ENCODE data around the gene HMGCLL1.

The HMGCLL1 gene

DNA sequence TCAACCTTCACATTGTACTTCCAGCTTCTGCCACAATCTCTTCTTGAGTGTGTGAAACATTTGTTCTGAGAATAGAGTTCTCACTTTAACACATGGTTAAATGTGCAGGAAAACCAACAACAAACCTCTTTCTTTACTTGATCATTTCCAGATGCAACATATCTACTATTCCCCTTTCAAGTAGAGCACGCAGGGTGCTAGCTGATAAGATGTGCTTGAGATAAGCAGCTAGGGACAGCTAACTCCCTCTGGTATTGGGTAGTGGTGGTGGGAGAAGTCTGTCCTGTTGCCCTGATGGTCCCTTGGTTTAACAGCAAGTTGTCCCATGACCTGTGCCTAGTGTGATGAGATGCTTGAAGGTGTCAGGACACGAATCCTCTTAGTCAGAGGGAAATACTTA is 15.4 kb upstream of the HMGCLL1 start:
- no peak for DNase-seq (ENCODE audit: low read depth)
- TF ChIP-seq, protein P1, sequence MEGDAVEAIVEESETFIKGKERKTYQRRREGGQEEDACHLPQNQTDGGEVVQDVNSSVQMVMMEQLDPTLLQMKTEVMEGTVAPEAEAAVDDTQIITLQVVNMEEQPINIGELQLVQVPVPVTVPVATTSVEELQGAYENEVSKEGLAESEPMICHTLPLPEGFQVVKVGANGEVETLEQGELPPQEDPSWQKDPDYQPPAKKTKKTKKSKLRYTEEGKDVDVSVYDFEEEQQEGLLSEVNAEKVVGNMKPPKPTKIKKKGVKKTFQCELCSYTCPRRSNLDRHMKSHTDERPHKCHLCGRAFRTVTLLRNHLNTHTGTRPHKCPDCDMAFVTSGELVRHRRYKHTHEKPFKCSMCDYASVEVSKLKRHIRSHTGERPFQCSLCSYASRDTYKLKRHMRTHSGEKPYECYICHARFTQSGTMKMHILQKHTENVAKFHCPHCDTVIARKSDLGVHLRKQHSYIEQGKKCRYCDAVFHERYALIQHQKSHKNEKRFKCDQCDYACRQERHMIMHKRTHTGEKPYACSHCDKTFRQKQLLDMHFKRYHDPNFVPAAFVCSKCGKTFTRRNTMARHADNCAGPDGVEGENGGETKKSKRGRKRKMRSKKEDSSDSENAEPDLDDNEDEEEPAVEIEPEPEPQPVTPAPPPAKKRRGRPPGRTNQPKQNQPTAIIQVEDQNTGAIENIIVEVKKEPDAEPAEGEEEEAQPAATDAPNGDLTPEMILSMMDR (IDR thresholded peaks at IDR 0.05; ENCODE audit: control insufficient read depth, insufficient read depth, low read depth, low read length, missing control alignments), result no peak
- no peak overlapping the region for H3K4me3 ChIP-seq (ENCODE audit: control insufficient read depth, low read depth, low read length)

DNA sequence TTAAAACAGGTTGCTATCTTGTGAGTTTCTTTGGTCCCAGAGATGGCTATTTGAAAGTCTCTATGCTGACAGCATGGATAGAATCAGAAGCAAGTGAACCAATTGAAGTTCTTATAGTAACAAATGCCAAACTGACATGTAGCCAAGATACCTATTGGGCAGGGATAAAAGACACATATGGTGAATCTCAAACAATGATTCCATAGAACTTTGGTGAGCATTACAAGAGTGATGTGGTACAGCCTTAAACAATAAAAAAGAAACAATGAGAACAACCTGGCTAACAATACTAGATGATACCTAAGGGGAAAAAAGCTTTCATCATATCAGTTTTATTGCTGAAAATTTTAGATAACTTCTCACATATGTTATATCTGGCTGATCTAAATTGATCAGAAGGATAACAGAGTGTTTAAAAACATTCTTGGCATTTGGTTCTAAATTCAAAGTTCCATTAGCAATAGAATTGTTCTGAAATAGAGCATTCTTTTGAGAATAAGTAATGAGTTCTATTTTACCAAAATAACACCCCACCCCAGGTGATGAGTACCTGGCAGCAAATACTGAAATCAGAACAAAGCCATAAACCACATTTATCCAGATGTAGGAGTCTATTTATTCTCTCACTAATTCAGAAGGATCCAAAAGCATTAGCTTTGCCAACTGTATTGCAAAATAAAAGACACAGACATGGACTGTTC is 5.8 kb upstream of the HMGCLL1 start:
- TF ChIP-seq, protein P1 (IDR thresholded peaks at IDR 0.05; ENCODE audit: control insufficient read depth, insufficient read depth, low read depth, low read length, missing control alignments), result no peak
- H3K4me3 ChIP-seq (ENCODE audit: control insufficient read depth, low read depth, low read length), result no peak overlapping the region
- no peak for DNase-seq (ENCODE audit: low read depth)

DNA sequence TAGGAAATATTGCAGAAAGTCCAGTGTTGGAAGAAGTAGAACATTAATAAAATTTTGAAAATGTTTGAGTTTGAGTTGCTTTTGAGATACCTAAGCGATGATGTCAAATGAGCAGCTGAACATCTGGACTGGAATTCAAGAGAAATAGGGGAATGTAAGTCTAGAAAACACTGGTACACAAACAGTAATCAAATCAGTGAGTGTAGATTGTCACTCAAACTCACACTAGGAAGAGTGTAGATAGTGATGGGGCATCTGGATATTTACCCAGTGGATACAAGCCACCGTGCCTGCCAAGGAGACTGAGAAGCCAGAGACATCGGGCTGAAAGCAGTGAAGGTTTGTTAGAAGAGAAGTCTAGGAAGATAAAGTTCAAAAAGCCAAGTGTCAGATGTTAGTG is 2.2 kb downstream of the HMGCLL1 start:
- H3K4me3 ChIP-seq (ENCODE audit: control insufficient read depth, low read depth, low read length), result no peak overlapping the region
- DNase-seq (ENCODE audit: low read depth), result no peak
- TF ChIP-seq, protein P1 (IDR thresholded peaks at IDR 0.05; ENCODE audit: control insufficient read depth, insufficient read depth, low read depth, low read length, missing control alignments), result no peak

DNA sequence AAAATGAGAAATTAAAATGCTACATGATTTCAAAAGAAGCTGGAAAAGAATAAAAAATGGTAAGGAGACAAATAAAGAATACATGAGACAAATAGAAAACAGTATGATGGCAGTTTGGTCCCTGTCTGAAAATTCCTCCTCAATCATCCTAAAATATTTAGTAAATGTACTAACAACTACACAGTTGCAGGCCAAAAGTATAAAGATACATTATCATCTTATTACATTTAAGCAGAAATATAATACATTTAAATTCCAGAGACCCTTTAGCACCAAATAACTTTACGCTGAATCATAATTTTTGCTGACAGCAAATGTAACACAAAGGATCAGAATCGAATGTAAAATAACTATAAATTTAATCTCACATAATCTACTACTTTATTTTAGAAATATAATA is 4.4 kb downstream of the HMGCLL1 start:
- no peak overlapping the region for H3K4me3 ChIP-seq (ENCODE audit: control insufficient read depth, low read depth, low read length)
- no peak for DNase-seq (ENCODE audit: low read depth)
- TF ChIP-seq, protein P1 (IDR thresholded peaks at IDR 0.05; ENCODE audit: control insufficient read depth, insufficient read depth, low read depth, low read length, missing control alignments), result no peak

DNA sequence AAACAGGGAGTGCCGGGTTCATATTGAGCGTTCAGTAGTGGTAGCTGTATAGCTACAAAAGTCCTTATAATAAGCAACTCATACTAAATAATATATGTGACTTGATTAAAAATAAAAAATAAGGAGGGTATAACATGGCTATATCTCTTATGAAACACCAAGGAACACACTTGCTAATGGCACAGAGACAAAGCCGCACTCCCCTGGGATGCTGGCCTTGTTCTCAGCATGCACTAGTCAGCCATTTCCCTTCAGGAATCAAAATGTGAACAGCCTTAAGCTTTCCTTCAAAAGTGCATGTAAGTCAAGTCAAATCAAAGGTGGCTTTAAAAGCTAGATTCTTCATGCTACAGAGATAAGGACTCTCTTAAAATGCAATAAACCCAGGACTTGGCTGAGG is 9.4 kb downstream of the HMGCLL1 start:
- DNase-seq (ENCODE audit: low read depth), result no peak
- no peak overlapping the region for H3K4me3 ChIP-seq (ENCODE audit: control insufficient read depth, low read depth, low read length)
- TF ChIP-seq, protein P1 (IDR thresholded peaks at IDR 0.05; ENCODE audit: control insufficient read depth, insufficient read depth, low read depth, low read length, missing control alignments), result no peak

DNA sequence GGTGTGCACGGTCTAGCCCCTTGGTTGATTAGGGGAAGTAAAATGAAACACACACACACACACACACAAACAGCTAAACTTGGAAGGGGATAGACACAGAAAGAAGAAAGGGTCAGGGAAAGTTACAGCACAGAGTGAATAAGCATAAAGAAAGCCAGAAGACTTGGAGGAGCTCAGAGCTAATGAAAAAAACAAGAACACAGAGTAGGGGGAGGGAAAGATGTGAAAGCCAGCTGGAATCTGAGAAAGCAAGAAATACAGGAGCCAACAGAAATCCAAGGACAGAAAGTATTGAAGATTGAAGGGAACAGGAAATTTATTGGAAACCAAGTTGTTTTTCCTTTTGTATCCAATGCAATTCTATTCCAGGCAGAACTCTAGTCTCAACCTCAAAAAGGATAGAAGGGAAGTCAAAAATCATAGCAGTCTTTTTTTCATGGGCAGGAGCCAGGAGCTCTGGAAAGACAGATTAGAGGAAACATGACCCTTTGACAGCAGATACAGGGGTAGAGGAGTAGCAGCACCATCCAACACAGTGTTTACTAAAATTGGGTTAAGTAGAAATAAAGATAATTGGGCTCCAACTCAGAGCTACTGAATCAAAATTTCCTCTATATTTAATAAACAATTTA is 10.1 kb downstream of the HMGCLL1 start:
- TF ChIP-seq, protein P1 (IDR thresholded peaks at IDR 0.05; ENCODE audit: control insufficient read depth, insufficient read depth, low read depth, low read length, missing control alignments), result no peak
- DNase-seq (ENCODE audit: low read depth), result no peak

More for the DNA sequence above, 10.1 kb downstream of the HMGCLL1 start:
- H3K4me3 ChIP-seq (ENCODE audit: control insufficient read depth, low read depth, low read length), result no peak overlapping the region

Data from AG09309 (cell line).